Neural progenitor cell (in vitro differentiated cells): Measurements from ENCODE around the gene P2RX4.

Experiments used
- EZH2 ChIP-seq: fragments of 200-600 bp; sonication (generic); IDR thresholded peaks from 2 replicates; pipeline ENCODE4 v1.6.1; 2017; ENCODE audit warnings: antibody characterized with exemption, mild to moderate bottlenecking, moderate library complexity
- EZH2phosphoT487 ChIP-seq: fragments of 200-600 bp; sonication (generic); IDR thresholded peaks from 2 replicates; pipeline ENCODE4 v1.6.1; 2017; ENCODE audit warnings: antibody characterized with exemption
- TF ChIP-seq, protein P1 (sequence below): fragments of 200-600 bp; sonication (generic); IDR thresholded peaks from 2 replicates; pipeline ENCODE4 v1.5.1; 2017; ENCODE audit warnings: antibody characterized with exemption, mild to moderate bottlenecking

DNA sequence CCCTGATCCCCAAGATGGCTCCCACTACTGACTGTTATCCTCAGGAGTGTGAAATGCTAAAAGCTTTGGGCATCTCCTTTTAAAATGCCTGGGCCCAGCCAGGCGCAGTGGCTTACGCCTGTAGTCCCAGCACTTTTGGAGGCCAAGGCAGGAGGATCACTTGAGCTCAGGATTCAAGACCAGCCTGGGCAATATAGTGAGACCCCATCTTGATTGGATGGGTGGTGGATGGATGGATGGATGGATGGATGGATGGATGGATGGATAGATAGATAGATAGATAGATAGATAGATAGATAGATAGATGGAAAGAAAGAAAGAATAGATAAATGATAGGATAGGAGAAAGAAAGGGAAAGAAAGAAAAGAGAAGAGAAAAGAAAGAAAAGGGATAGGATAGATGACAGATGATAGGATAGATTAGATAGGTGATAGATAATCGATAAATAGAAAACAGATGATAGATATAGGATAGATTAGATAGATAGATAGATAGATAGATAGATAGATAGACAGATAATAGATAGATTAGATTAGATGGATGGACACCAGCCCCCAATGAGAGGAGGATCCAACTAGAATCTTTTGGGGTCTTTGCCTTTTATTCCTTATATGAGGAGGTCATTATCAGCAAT lies 9.5 kb downstream of the P2RX4 start:
- TF ChIP-seq, protein P1, sequence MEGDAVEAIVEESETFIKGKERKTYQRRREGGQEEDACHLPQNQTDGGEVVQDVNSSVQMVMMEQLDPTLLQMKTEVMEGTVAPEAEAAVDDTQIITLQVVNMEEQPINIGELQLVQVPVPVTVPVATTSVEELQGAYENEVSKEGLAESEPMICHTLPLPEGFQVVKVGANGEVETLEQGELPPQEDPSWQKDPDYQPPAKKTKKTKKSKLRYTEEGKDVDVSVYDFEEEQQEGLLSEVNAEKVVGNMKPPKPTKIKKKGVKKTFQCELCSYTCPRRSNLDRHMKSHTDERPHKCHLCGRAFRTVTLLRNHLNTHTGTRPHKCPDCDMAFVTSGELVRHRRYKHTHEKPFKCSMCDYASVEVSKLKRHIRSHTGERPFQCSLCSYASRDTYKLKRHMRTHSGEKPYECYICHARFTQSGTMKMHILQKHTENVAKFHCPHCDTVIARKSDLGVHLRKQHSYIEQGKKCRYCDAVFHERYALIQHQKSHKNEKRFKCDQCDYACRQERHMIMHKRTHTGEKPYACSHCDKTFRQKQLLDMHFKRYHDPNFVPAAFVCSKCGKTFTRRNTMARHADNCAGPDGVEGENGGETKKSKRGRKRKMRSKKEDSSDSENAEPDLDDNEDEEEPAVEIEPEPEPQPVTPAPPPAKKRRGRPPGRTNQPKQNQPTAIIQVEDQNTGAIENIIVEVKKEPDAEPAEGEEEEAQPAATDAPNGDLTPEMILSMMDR = no peak
- no peak for TF ChIP-seq EZH2
- no peak for TF ChIP-seq EZH2phosphoT487
